ENCODE results near the gene GADD45A. TPM values are rescaled to one million over a fixed set of nuclear protein-coding genes. Genes with fewer than 3 reads are reported as not detected.
"Not testable (repeated sequence)": the region's sequence is repeated elsewhere in the genome, so short reads cannot be mapped to it uniquely, and the experiment has no call there.

GADD45A gene
- total RNA-seq, 1 donor from 2014 or later, result 66.0 TPM

DNA sequence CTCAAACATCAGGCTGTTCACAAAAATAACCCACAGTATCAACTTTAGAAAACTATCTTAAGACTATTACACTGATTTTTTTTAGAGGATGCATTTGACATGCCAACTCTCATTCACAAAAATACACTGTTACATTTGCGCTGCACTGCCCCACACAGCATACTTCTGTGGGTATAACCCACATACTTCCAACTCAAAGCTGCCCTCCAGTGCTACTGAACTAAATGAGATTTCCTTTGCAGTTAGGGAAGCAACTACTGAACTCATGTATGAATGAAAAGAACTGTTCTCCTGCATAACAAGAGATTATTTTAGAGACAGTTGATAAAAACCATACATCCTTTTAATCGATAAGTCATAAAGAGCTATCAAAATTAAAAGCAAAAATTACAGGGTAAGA lies 25.8 kb upstream of the GADD45A start:
- no peak for DNase-seq (ENCODE audit: extremely low spot score, unreplicated experiment)
- TF ChIP-seq, protein P1, sequence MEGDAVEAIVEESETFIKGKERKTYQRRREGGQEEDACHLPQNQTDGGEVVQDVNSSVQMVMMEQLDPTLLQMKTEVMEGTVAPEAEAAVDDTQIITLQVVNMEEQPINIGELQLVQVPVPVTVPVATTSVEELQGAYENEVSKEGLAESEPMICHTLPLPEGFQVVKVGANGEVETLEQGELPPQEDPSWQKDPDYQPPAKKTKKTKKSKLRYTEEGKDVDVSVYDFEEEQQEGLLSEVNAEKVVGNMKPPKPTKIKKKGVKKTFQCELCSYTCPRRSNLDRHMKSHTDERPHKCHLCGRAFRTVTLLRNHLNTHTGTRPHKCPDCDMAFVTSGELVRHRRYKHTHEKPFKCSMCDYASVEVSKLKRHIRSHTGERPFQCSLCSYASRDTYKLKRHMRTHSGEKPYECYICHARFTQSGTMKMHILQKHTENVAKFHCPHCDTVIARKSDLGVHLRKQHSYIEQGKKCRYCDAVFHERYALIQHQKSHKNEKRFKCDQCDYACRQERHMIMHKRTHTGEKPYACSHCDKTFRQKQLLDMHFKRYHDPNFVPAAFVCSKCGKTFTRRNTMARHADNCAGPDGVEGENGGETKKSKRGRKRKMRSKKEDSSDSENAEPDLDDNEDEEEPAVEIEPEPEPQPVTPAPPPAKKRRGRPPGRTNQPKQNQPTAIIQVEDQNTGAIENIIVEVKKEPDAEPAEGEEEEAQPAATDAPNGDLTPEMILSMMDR (conservative IDR thresholded peaks at IDR 0.05), result no peak
- Mint-ChIP-seq H3K27ac (no peak overlapping the region), H3K4me3 (no peak overlapping the region), H3K4me1 (ENCODE audit: unreplicated experiment) (peaks cover 3% of the 10 kb centered on the region), H3K27me3 (peaks cover 3% of the 10 kb centered on the region), H3K9me3 (no peaks in the 10 kb centered on the region), H3K36me3 (no peaks in the 10 kb centered on the region)

DNA sequence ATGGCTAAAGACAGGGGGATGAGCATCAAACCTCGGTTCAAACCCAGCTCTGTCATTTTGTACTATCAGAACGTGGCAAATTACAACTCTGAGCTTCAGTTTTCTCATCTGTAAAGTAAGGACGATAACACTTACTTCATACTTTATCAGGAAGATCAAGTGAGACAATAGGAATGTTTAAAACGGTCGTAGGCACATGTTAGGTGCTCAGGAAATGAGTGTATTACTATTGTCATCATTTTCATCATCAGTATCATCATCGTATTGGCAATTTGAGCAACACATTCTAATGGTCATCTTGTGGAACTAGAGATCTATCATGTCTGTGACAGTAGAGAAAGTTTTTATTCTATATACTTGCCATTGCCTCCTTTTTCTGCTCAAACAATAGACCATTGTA lies 22.1 kb upstream of the GADD45A start:
- peaks cover 12% of the 10 kb centered on the region for H3K4me1 Mint-ChIP-seq (ENCODE audit: unreplicated experiment)
- H3K36me3 Mint-ChIP-seq, result no peaks in the 10 kb centered on the region
- H3K4me3 Mint-ChIP-seq, result no peak overlapping the region
- TF ChIP-seq, protein P1 (conservative IDR thresholded peaks at IDR 0.05), result no peak
- H3K27ac Mint-ChIP-seq, result no peak overlapping the region
- H3K27me3 Mint-ChIP-seq, result peaks cover 3% of the 10 kb centered on the region
- no peaks in the 10 kb centered on the region for H3K9me3 Mint-ChIP-seq
- no peak for DNase-seq (ENCODE audit: extremely low spot score, unreplicated experiment)

DNA sequence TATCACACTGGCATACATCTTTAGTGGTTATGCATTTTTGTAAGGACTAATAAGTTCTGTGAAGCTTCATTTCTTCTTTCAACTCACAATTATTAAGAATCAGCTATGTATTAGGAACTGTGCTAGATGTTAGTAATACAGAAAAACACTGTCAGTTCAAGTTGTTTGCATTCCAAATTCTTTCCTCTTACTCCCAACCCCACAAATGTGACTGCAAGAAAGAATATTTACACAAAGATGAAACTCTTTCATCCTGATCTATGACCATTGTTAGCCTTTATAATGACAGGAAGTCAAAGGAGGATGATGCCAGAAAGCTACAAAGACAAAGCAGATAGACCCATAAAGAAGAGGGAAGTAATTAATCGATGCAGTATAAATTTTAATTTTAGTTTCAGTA lies 21.0 kb upstream of the GADD45A start:
- DNase-seq (ENCODE audit: extremely low spot score, unreplicated experiment), result no peak
- H3K4me3 Mint-ChIP-seq, result no peak overlapping the region
- peaks cover 3% of the 10 kb centered on the region for H3K27me3 Mint-ChIP-seq
- peaks cover 12% of the 10 kb centered on the region for H3K4me1 Mint-ChIP-seq (ENCODE audit: unreplicated experiment)
- H3K36me3 Mint-ChIP-seq, result no peaks in the 10 kb centered on the region
- H3K27ac Mint-ChIP-seq, result no peak overlapping the region
- TF ChIP-seq, protein P1 (conservative IDR thresholded peaks at IDR 0.05), result no peak
- H3K9me3 Mint-ChIP-seq, result no peaks in the 10 kb centered on the region

DNA sequence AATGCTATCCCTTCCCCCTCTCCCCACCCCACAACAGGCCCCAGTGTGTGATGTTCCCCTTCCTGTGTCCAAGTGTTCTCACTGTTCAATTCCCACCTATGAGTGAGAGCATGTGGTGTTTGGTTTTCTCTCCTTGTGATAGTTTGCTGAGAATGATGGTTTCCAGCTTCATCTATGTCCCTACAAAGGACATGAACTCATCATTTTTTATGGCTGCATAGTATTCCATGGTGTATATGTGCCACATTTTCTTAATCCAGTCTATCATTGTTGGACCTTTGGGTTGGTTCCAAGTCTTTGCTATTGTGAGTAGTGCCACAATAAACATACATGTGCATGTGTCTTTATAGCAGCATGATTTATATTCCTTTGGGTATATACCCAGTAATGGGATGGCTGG lies 19.7 kb upstream of the GADD45A start:
- H3K27ac Mint-ChIP-seq; H3K4me3 Mint-ChIP-seq; H3K36me3 Mint-ChIP-seq; H3K27me3 Mint-ChIP-seq; DNase-seq (ENCODE audit: extremely low spot score, unreplicated experiment); H3K9me3 Mint-ChIP-seq: not testable (repeated sequence)
- peaks cover 12% of the 10 kb centered on the region for H3K4me1 Mint-ChIP-seq (ENCODE audit: unreplicated experiment)

DNA sequence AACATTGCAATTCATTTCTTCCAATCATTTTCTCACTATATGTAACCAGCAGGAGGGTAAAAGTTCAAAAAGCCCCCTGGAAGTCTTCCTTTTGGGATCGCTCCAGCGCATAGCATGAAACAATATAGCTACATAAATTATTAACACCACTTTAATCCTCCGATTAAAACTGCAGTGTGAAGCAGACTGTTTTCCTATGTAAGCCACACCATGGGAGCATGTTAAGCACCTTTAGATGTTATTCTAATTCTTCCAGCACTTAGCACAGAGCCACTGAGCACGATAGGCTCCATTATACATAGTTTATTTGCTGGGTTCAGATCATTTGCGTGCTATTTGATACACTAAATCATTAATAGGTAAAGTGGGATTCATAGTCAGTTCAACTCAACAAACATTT lies 18.4 kb upstream of the GADD45A start:
- H3K9me3 Mint-ChIP-seq, result peaks cover 5% of the 10 kb centered on the region
- no peak for DNase-seq (ENCODE audit: extremely low spot score, unreplicated experiment)
- H3K4me3 Mint-ChIP-seq, result no peak overlapping the region
- H3K4me1 Mint-ChIP-seq (ENCODE audit: unreplicated experiment), result peaks cover 12% of the 10 kb centered on the region
- H3K27ac Mint-ChIP-seq, result no peak overlapping the region
- no peaks in the 10 kb centered on the region for H3K27me3 Mint-ChIP-seq
- H3K36me3 Mint-ChIP-seq, result no peaks in the 10 kb centered on the region
- TF ChIP-seq, protein P1 (conservative IDR thresholded peaks at IDR 0.05), result no peak

DNA sequence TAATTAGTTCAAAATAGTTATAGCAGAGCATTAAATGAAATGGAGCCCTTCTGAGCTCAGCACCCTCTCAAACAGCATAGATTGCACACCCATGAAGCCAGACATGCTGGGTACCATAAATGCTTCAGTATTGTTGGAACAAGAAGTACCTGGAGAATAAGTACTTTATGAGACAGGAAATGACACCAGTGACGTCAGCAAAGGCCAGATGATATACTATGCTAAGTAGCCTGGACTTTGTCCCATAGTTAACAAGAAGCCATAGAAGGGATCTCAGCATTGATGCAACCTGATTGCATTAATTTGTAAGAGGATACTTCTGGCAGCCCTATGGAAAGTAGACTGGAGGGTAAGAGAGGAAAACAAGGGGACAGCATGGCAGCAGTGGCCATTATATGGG lies 16.3 kb upstream of the GADD45A start:
- peaks cover 5% of the 10 kb centered on the region for H3K9me3 Mint-ChIP-seq
- peaks cover 12% of the 10 kb centered on the region for H3K4me1 Mint-ChIP-seq (ENCODE audit: unreplicated experiment)
- DNase-seq (ENCODE audit: extremely low spot score, unreplicated experiment), result no peak

More for the DNA sequence above, 16.3 kb upstream of the GADD45A start:
- Mint-ChIP-seq H3K27me3 (no peaks in the 10 kb centered on the region), H3K36me3 (no peaks in the 10 kb centered on the region), H3K4me3 (no peak overlapping the region), H3K27ac (no peak overlapping the region)
- TF ChIP-seq, protein P1 (conservative IDR thresholded peaks at IDR 0.05), result no peak

All from type B pancreatic cell (in vitro differentiated cells).